DMS153 (cell line): ENCODE data around the gene TMEM132C.
"Not testable (repeated sequence)": the region's sequence is repeated elsewhere in the genome, so short reads cannot be mapped to it uniquely, and the experiment has no call there.

ENCODE experiments used
- DNase-seq: peaks from one replicate; lab custom pipeline; 2025; lab: John Stamatoyannopoulos, UW

The TMEM132C gene

DNA sequence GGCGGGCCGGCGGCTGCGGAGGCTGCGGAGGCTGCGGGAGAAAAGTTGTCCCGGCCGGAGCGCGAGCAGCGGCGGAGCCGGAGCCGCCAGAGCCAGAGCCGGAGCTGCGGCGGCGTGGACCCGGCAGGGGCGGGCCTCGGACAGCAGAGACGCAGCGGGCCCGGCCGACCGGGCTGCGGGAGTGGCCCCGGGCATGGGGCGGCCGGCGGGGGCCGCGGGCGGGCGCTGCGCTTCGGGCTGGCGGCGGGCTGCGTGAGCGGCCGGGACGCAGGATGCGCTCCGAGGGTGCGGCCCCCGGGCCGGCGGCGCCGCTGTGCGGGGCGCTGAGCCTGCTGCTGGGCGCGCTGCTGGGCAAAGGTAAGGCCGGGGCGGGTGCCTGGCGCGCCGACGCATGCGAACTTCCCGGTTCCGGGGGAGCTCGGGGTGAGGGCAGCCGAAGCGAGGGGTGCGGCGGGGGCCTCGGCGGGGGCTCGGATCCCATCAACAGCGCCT is at the start of gene TMEM132C:
TSS of gene TMEM132C (plus strand) at position 40 of the 492 bp plus-strand sequence. CDS start at position 273, 233 bp downstream.
- no peak for DNase-seq

DNA sequence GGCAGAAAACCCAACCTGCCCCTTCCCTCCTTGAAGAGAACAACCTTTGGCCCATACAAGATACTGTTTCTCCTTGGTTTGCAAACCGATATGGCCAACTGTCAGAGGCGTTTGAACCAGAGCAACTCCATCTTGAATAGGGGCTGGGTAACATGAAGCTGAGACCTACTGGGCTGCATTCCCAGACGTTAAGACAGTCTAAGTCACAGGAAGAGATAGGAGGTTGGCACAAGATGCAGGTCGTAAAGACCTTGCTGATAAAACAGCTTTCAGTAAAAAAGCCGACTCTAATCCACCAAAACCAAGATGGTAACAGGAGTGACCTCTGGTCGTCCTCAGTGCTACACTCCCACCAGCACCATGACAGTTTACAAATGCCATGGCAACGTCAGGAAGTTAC is 42.7 kb upstream of the TMEM132C start:
- no peak for DNase-seq

DNA sequence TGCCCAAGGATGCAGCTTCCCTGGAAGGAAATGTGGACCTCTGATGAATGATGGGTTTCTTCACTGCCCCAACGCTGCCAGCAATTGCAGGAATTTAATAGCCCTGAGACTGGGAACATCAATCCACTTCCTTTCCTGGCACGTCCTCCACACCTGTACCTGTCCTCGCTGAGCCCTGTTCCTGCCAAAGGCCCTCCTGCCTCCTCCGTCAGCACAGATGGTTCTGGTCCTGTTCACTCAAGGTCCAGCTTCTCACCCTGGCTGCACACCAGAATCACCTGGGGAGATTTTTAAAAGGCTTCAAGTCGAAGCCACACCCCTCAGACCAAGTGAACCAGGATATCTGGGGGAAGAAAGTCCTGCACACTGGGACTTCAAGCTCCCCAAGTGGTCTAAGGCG is 38.4 kb upstream of the TMEM132C start:
- no peak for DNase-seq

DNA sequence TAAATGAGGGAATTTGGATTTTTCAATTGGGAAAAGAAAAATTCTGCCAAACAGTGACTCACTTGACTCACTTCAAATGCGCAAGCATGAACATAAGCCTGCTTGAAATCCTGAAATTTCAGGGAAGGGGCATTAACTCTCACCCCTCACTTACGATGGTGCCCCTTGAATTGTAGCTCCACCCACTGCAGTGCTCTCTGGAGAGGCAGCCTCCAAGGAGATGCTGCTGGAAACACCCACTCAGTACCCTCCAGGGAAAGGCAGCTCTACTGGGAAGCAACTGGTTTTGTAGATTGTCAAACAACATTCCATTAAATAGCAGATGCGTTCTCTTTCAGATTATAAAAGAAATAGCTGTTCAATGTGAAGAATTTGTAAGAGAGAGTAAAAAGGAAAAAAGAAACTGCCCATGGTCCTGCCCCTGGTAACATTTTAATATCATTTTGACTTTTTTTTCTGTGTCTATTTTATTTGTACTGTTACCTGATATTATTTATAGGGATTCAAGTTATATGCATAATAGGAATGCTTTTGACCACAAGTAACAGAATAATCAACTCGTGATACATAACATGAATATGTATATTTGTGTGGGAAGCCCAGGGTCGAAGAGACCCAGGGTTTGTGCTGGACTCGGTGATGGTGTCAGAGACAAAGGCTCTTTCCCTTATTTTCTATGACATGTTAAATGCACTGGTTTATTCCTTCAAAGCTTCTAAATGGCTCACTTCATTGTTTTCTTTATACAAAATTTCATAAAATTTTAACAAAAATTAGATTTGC is 31.1 kb upstream of the TMEM132C start:
- no peak for DNase-seq

DNA sequence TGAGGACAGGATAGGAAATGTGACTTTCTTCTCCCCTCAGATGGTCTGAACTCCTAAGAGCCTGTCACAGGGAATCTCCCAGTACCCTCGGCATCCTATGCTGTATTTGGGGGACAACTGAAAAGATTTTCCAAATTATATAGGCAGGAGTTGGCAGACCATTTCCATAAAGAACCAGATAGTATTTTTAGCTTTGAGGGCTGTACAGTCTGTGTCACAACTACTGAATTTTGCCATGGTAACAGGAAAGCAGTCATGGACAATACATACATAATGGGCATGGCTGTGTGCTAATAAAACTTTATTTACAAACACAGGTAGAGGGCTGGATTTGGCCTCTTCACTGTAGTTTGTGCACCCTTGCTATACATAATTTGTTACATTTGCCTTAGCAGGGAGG is 30.4 kb upstream of the TMEM132C start:
- no peak for DNase-seq

DNA sequence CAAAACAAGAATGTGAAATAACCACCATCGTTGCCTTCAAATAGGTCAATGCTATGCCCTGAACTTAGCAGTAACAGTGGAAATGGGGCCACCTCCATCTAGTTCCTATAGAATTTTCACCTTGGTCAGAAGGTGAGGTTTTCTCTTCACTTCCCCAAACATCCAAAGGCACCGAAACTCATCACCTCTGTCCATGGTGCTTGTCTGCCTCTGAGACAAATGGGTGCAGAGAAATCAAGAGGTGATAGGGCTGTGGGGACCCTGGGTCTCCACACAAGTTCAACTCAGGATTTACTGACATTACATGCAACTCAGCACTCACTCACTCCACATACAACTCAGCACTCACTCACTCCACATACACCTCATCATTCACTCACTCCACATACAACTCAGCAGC is 26.2 kb upstream of the TMEM132C start:
- no peak for DNase-seq

DNA sequence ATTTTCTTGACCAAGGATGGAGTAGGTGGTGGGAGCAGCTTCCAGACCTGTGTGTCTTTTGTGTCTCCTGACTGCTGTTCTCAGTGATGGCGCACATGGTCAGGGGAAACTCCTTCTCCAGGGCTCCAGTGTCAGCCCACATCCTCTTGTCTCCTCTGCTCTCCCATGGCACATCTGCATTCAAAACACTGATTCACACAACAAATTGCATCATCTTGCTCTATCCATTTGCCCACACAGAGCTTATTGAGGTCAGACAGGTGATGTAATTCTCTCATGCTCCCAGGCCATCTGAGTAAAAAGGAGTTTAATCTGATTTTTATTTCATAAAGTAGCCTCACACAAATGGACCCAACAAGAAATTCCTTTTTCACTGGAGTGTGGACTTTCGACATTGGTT is 21.8 kb upstream of the TMEM132C start:
- no peak for DNase-seq

DNA sequence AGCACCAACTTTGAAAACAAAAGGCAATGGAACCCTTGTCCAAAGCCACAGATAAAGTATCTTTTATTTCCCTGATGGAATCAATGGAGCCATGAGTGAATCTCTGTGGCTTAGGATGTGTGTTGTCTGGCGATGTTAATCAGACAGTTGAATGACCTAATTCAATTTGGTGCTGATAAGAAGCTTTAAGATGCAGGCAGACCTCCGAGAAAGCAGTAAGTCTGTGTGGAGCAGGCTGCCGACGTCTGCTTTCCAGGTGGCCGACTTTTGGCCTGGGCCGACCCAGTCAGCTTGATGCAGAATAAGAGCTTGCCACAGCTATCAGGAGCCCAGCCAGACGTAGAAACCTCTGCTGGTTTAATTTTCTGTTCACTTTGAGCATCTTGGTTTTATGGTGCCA is 21.1 kb upstream of the TMEM132C start:
- DNase-seq, result no peak

DNA sequence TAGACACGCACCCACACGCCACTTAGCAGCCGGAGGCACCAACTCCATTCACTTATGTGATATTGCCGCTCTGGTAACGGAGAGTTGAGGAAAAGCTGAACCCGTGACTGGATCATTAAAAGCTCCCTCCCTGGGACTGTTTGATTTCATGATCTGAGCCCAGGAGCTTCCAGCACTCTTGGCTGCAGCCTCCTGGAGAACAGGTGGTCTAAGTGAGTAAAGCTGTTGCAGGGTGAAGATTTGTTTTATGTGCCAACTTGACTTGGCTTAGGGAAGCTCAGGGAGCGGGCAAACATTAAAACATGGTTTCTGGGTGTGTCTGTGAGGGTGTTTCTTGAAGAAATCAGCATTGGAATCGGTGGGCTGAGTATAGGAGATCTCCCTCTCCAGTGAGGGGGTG is 16.9 kb upstream of the TMEM132C start:
- DNase-seq, result no peak

DNA sequence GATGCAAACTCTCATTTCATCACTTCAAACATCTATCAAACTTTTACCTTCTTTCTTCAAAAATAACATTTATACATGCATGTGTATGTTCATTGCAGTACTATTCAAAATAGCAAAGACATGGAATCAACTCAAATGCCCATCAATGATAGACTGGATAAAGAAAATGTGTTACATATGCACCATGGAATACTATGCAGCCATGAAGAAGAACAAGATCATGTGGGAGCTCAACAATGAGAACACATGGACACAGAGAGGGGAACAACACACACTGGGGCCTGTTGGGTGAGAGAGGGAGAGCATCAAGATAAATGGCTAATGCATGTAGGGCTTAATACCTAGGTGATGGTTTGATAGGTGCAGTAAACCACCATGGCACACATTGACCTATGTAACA is 13.1 kb upstream of the TMEM132C start:
- DNase-seq, result not testable (repeated sequence)

DNA sequence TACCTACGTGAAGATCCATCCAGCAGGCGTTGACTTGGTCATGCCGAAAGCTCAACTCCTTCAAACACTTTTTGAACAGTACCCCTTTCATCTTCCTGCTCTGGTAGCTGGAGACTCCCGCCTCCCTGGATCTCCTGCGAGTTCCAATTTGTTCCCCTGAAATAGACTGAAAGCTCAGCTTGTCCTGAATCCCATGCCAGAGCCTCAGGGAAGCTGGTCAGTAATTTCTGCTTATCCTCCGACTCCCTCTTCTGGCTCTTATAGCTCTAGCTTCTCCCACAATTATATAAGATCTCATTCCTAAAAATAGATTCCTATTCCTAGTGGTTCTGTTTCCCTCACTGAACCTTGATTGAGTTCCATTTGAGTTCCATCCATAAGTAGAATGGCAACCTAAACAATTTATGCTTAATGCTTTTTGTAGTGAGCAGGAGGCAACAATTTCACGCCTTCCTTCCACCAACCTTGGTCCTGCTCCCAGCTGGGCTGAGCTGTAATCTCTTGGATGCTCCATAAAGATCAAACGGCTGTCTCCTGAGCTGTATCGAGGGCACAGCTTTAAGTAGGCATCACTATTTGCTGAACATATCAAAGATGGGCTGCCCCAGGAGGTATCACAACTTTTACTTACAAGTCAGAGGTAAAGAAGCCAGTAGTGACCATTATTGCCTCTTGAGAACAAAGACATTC is 8.0 kb upstream of the TMEM132C start:
- no peak for DNase-seq

DNA sequence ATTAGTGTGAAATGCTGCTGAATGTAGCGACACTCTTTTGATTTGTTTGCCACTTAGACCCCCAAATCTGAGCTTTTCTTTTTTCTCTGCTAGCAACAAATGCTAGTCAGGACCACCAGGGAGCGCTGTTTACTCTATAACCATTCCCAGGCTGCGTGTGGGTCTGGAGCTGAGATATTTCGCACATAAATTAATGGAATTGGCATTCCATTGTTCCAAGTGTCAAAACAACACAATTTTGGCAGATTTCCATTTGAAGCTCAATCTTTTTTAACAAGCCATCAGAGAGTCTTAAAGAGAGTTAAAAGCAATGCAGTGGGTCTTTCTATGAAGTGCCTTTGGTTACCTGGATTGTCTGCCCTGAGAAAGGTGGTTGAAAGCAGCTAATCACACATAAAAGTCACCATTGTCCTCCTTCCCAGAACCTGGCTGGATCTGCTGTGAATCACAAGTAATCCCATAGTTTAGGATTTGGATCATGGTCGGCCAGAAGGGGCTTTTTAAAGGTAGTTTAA is 7.4 kb upstream of the TMEM132C start:
- DNase-seq, result peak; percentile 26

DNA sequence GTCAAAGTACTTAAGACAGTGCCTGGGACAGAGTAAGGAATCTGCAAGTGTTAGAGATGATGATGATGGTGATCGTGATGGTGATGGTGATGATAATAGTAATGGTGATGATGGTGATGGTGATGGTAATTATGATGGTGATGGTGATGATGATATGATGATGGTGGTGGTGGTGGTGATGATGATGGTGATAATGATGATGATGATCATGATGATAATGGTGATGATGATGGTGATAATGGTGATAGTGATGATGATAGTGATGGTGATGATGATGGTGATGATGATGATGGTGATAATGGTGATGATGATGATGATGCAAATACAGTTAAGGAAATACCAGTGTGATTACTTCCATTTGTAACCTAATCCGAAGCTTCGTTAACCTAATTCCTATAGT is 5.2 kb upstream of the TMEM132C start:
- no peak for DNase-seq

DNA sequence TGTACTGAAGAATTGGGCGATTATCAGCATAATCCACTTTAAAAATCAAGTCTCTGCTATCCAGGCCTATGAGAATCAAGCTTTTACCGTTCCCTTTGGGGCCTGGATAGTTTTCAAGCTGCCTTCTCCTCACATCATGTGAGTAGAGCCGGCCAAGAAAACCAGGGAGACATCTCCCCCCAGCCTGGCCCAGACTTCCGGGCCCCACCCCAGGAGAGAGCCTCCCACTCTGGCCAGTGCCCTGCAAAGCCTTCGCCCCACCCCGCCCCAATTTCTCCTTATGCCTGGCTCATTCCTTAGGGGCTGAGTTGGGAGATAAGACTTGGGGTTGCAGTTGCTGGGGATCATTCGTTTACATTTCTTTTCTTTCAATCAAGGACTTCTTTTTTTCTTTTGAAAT is 1.4 kb upstream of the TMEM132C start:
- no peak for DNase-seq

DNA sequence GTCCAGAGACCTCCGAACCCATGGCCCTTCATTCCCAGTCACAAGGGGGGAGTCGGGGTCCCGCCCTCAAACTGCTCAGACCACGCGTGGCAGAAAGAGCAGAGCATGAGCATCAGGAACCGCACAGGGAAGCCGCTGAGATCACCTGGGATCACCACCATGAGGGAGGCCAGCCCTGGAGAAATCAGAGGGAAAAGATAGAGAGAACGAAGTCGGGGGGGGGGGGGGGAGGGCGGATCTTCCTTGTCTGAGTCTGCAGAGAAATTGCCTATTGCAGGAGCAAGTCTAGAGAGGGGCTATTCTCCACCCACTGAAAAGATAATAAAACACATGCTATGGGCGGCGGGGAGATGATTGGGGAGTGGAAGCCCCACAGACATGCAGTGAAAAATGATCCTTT is 884 bp upstream of the TMEM132C start:
- no peak for DNase-seq

DNA sequence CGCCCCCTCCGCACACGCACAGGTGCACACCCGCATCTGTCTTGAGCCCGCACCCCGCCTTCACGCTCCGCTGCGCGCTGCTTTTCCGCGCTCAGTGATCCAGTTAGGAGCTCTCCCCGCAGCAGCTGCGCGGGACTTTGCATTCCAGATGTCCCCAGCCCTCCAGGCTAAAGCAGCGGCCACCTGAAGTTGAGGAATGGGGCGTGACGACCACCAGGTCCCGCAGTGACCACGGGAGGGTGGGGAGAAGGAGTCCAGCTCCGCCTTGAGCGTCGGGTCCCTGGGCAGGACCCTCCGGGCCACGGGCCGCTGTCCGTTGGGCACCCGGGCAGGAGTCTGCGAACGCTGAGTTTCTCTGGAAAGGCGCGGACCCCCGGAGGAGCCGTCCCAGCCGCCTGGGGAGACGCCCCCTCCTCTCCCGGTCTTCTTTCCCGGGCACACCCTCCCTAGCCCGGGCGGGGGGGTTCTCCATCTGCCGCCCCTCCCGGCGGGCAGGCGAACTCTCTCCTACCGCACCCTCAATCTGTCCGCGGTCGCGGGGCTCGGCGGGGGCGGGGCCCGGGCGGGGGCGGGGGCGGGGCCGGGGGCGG is 334 bp upstream of the TMEM132C start:
- DNase-seq, result no peak

DNA sequence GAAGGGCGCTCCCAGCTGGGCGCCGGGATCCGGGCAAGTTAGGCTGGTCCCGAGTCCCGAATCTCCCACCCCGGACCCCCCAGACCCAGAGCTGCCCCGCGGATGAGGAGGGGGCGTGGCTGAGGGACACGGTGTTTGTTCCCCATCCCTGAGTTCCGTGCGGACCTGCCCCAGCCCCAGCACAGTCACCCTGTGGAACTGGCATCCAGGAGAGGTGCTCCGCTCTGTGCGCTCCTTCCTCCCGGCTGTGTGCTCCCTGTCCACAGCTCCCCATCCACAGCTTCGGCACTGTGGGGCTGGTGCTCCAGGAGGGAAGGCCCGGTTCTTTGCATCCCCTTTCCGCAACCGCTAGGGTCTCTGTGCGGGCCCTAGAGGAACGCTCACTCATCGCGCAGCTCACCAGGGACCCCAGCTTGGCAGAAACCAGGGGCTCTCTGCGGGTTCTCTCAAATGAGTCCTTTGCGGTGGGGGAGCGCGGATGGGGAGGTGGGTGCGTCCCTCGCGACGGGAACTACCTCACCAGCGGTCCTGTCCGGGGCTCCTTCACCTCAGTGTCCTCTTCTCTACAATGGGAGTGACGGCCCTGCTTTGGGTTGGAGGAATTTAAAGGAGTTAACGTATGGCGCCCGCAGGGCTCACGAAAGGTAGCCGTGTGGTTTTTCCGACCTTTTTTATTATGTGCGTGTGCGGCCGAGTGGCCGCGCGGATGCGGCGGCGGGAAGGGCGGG is 845 bp downstream of the TMEM132C start:
- DNase-seq, result no peak

DNA sequence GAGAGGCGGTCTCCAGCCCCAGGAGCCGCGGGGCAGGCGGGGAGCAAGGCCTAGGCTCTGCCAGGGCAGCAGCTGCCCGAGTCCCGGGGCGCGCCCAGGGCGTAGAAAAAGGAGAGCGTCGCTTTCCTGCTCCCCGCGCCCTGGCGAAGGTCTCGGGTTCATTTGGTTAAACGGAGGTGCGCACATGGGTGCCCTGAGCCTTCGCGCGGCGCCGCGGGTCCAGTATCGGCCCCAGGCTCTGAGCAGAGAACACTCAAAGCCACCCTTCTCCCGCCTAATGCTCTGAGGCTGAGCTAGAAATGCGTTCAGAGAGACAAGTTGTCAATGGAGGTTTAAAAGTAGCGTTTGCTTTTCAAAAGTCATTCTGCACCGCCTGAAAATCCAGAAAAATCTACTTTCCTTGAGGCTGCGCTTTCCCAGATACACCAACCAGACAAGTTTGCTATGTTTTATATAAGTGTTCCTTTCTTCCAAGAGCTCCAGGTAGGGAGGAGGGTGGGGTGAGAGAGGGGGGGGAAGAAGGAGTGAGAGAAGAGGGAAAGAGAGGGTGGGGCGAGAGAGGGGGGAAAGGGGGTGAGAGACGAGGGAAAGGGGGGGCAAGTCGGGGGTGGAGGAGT is 1.5 kb downstream of the TMEM132C start:
- no peak for DNase-seq

DNA sequence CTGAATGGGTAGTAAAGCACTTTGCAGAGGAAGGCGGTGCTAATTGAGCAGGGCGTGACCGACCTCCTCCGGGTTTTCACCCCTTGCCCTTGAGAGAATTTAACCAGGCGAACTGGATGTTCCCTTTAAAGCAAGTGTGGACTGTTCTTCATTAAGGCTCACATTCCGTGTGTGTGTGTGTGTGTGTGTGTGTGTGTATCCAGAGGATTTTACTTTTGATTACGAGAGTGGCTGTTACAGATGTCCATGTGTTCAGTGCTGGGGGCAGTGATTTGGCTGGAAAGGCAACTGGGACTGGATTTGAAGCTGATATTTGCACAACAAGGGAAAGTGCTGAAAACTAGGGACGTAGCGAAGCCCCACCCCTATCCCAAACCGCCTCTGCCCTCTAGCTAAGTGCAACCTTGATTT is 2.2 kb downstream of the TMEM132C start:
- DNase-seq, result no peak

DNA sequence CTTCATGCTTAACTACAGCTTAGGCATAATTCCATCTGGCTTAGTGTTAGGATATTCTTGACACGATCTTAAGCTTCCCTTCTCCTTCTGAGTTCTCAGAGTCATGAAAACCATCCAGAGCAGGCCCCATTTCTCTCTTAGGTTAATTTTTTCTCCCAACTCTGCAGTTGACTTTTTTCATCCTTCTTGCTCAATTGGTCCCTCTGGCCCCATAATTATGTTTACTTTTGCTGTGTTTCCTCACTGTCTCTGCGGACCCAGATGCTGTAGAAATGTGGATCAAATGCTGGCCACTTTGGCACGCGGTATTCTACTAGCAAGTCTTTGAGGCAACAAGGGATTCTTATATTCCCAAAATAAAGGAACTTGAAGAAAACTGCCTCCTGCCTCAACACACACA is 9.5 kb downstream of the TMEM132C start:
- no peak for DNase-seq

DNA sequence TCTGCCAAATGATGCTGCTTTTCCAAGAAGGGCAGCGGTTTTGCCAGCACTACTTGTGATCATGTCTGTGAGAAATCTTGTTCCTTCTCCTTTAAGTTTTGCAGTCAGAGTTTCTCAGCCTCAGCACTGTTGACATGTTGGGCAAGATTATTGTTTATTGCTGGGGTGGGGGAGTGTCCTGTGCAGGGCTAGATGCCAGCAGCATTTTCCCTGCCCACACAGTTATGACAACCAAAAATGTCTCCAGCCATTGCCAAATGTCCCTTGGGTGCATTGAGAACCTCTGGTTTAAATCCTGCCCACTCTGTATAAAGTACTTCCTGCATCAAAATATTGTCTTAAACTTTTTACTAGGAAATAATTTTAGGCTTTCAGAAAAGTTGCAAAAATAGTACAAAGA is 20.0 kb downstream of the TMEM132C start:
- no peak for DNase-seq

DNA sequence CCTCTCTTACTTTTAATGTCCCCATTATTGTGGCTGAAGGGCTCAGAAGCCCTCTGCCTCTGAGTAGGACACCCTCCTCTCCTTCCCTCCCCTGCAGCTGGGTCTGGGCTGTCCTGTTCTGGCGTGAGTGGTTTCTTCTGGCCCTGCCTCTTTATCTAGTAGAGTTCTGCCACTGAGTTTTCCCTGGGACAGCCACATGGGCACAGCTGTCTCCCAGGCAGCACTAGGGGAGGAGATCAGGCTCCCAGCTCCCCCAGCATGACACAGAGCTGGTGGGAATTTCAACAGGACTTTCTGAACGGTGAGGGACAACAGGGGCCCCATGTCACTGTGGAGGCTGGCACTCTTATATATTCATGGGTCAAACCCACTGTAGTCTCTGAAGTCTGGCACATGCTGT is 21.4 kb downstream of the TMEM132C start:
- no peak for DNase-seq
